ENCODE results near the gene SMARCA2.

SMARCA2 gene

DNA sequence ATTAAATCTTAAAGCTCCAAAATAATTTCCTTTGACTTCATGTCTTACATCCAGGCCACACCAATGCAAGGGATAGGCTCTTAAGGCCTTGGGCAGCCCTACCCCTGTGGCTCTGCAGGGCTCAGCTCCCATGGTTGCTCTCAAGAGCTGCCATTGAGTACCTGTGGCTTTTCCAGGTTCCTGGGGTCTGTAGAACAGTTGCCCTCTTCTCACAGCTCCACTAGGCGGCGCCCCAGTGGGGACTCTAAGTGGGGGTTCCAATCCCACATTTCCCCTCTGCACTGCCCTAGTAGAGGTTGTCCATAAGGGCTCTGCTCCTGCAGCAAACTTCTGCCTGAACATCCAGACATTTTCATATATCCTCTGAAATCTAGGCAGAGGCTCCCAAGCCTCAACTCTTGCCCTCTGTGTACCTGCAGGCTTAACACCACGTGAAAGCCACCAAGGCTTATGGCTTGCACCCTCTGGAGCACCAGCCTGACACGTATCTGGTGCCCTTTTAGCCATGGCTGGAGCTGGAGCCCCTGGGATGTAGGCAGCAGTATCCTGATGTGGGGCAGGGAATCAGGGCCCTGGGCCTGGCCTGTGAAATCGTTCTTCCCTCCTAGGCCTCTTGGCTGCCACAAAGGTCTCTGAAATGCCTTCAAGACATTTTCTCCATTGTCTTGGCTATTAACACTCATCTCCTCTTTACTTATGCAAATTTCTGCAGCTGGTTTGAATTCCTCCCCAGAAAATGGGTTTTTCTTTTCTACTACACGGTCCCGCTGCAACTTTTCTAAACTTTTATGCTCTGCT lies 185.1 kb downstream of the SMARCA2 start:
- in situ Hi-C loops (cut with HindIII; ENCODE audit: low pct_ligation_motif_present, low sequenced_read_pairs): no loop called here
- H3K27ac ChIP-seq: no peak overlapping the region
- TF ChIP-seq CTCF (IDR thresholded peaks at IDR 0.05; ENCODE audit: low read depth, low read length, missing control alignments): peak; percentile 28
- DNase-seq: no peak
- H3K36me3 ChIP-seq (replicated peaks): no peaks in the 10 kb centered on the region
- H3K27me3 ChIP-seq (replicated peaks): no peaks in the 10 kb centered on the region
- H3K4me3 ChIP-seq (ENCODE audit: low read depth, low read length): no peak overlapping the region

DNA sequence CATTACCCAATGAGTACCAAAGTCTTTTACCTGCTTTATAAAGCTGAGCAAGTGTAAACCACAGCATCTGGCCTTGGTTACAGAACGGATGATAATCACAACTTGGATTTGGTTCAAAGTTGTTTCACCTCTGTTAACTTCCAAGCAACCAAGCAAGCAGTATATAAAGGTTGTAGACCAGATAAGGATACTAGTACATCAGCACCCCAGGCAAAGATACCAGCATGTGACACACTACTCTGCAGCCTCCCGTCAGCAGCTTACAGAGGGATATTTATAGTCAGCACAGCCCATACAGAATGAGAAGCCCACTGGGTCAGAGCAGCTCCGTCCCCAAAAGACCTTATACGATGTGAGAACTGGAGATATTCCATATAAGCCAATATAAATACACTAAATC lies 193.3 kb downstream of the SMARCA2 start:
- H3K27ac ChIP-seq: no peak overlapping the region
- in situ Hi-C loops (cut with HindIII; ENCODE audit: low pct_ligation_motif_present, low sequenced_read_pairs): no loop called here

GRCh38 chr9:2208991-2209390 lies 193.8 kb downstream of the SMARCA2 start:
- Histone ChIP-seq H3K4me3 (ENCODE audit: low read depth, low read length) (no peak overlapping the region), H3K27me3 (replicated peaks) (no peaks in the 10 kb centered on the region), H3K27ac (peak overlapping the region; percentile 55), H3K36me3 (replicated peaks) (no peaks in the 10 kb centered on the region)
- TF ChIP-seq CTCF (IDR thresholded peaks at IDR 0.05; ENCODE audit: low read depth, low read length, missing control alignments): no peak
- in situ Hi-C loops (cut with HindIII; ENCODE audit: low pct_ligation_motif_present, low sequenced_read_pairs): no loop called here
- DNase-seq: no peak

More for the DNA sequence above, 193.3 kb downstream of the SMARCA2 start:
- no peaks in the 10 kb centered on the region for H3K27me3 ChIP-seq (replicated peaks)
- TF ChIP-seq CTCF (IDR thresholded peaks at IDR 0.05; ENCODE audit: low read depth, low read length, missing control alignments): no peak
- no peak overlapping the region for H3K4me3 ChIP-seq (ENCODE audit: low read depth, low read length)
- no peak for DNase-seq
- H3K36me3 ChIP-seq (replicated peaks): no peaks in the 10 kb centered on the region

GRCh38 chr9:2209400-2209799 lies 194.3 kb downstream of the SMARCA2 start:
- no peak overlapping the region for H3K4me3 ChIP-seq (ENCODE audit: low read depth, low read length)
- DNase-seq: peak; percentile 6
- peak overlapping the region; percentile 55 for H3K27ac ChIP-seq
- no peak for TF ChIP-seq CTCF (IDR thresholded peaks at IDR 0.05; ENCODE audit: low read depth, low read length, missing control alignments)
- in situ Hi-C loops (cut with HindIII; ENCODE audit: low pct_ligation_motif_present, low sequenced_read_pairs): no loop called here
- no peaks in the 10 kb centered on the region for H3K36me3 ChIP-seq (replicated peaks)
- H3K27me3 ChIP-seq (replicated peaks): no peaks in the 10 kb centered on the region

GRCh38 chr9:2210201-2210600 lies 195.1 kb downstream of the SMARCA2 start:
- Histone ChIP-seq H3K4me3 (ENCODE audit: low read depth, low read length) (no peak overlapping the region), H3K27ac (peak overlapping the region; percentile 55), H3K27me3 (replicated peaks) (no peaks in the 10 kb centered on the region), H3K36me3 (replicated peaks) (no peaks in the 10 kb centered on the region)
- peak; percentile 58 for DNase-seq
- TF ChIP-seq CTCF (IDR thresholded peaks at IDR 0.05; ENCODE audit: low read depth, low read length, missing control alignments): no peak
- in situ Hi-C loops (cut with HindIII; ENCODE audit: low pct_ligation_motif_present, low sequenced_read_pairs): no loop called here

Data from brain microvascular endothelial cell (primary cell).